ENCODE data around the gene KCNJ12.
"Not testable (repeated sequence)": the region's sequence is repeated elsewhere in the genome, so short reads cannot be mapped to it uniquely, and the experiment has no call there.

DNA sequence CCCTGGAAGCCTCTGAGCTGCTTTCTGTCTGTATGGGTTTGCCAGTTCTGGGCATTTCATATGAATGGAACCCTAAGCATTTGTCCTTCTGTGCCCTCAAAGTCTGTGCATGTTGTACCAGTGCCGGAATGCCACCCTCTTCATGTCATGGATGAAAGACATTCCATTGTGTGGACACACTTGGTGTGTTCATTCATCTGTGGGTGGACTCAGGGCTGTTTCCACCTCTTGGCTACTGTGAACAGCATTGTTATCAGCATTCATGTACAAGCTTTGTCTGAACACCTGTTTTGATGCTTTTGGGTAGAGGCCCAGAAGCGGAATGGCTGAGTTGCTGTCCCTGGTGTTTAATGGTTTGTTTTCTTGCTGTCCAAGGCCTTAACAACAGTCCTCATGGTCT lies 30.1 kb upstream of the KCNJ12 start:
- not testable (repeated sequence) for TF ChIP-seq POLR2AphosphoS5 (IDR thresholded peaks at IDR 0.05; ENCODE audit: borderline replicate concordance, low read depth, low read length); FOXP2 (optimal IDR thresholded peaks at IDR 0.05; ENCODE audit: control extremely low read depth, extremely low read length, insufficient read depth)
